NT2/D1 (cell line): Measurements from ENCODE around the gene NARF.

ENCODE experiments used
- YY1 ChIP-seq: IDR thresholded peaks from 2 replicates; pipeline ENCODE4 v1.6.1; 2011; ENCODE audit not compliant: insufficient read length, insufficient read depth
- ZNF274 ChIP-seq: IDR thresholded peaks from 2 replicates; pipeline ENCODE4 v1.6.1; 2011; ENCODE audit warnings: mild to moderate bottlenecking, low read depth, low read length

DNA sequence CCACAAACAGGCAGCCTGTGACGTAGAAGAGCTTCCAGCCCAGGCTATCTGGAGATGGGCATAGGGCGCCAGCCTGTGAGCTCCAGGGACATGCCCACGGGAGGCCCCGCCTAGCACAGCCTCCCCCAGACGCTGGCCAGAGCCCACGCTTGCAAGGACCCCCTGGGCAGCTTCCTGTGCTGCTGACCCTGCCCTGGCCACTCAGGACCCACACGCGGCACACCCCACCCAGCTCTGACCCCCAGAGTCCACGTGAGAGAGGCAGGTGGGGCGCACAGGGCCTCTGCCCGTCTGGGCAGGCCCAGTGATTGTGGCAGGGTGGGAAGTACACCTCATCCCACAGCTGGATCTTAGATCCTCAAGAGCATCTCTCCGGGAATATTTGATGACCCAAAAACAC is 11.9 kb upstream of the NARF start:
- TF ChIP-seq ZNF274 = no peak
- no peak for TF ChIP-seq YY1
